ENCODE data around the gene STARD13.

- TF ChIP-seq CTCF (IDR thresholded peaks at IDR 0.05) (no peak), POLR2A (IDR thresholded peaks at IDR 0.05) (no peak)
Measured at GRCh38 chr13:33206425-33206824, 79.1 kb downstream of the STARD13 start.
